HG02938 (cell line): ENCODE data around the gene TTC7B.
"Not testable (repeated sequence)": the region's sequence is repeated elsewhere in the genome, so short reads cannot be mapped to it uniquely, and the experiment has no call there.

ENCODE experiments used
- ATAC-seq: cut with Tn5 transposase; IDR thresholded peaks from one replicate; pipeline ENCODE4 v1.9.1; 2021; ENCODE audit warnings: mild to moderate bottlenecking, moderate library complexity; ENCODE audit not compliant: unreplicated experiment

Gene TTC7B

DNA sequence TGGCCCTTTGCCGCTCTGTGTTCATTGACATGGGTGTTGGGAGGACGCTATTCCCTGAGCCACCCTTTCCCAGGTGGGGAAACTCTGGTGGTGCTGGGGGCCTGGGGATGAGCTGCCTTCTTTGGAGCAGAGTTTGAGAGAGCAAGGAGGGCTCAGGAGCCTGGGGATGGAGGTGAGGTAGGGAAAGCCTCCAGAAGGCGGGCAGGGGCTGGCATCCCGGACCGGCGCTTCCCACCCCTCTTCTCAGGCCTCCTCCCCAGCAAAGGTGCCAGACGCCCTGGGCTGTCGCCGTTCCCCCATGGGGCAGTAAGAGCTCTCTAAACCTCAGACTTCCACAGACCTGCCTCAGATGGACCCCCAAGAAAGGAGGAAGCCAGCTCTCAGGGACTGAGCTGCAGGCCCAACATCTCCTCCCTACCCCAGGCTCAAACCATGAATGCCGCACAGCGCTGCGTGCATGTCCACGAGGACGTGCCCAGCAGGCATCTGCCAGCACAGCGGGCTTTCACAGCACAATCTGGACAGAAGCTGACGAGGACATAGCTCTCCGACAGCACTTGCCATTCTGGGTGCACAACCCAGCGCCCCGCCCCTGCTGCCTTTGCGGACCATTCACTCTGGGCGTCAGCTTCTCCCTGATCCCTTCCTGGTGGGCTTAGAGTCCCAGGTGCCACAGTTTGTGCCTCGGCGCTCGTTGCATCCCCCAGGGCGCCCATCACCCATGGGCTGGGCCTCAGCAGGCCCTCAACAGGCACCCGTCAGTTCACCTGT is 14.9 kb upstream of the TTC7B start:
- ATAC-seq = no peak

- ATAC-seq = no peak
Measured at GRCh38 chr14:90829677-90830076, 13.4 kb upstream of the TTC7B start.

DNA sequence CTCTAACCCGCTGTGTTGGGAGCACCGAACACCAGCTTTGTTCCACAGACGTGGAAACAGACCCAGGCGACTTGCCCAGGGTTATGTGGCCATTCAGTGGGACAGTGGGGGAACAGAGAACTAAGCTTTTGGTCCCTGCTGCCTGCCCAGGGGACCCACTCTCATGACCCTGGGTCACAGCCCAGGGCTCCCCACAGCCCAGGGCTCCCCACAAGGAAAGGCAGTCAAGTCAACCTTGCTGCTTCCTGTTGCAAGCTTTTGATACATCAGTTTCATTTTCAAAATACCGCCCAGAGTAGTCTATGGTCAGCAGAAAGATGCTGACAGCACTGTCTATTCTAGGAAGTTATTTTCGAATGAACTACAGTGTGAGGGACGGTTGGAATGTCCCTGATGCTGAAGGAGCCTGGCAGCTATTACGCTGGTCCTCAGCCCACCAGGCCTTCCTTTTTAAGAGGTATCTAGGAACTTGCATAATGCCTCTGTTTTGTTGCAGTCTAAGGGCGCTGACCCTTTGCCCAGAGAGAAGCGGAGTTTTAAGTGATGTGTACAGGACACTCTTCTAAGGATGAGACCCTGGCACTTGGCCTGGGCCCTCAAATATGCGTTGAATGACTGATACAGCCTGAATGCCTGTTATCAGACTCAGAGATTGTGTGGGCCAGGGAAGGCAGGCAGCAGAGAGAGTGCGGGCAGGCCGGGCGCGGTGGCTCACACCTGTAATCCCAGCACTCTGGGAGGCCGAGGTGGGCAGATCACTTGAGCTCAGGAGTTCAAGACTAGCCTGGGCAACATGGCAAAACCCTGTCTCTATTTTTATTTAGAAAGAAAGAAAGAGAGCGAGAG is 12.6 kb upstream of the TTC7B start:
- no peak for ATAC-seq

DNA sequence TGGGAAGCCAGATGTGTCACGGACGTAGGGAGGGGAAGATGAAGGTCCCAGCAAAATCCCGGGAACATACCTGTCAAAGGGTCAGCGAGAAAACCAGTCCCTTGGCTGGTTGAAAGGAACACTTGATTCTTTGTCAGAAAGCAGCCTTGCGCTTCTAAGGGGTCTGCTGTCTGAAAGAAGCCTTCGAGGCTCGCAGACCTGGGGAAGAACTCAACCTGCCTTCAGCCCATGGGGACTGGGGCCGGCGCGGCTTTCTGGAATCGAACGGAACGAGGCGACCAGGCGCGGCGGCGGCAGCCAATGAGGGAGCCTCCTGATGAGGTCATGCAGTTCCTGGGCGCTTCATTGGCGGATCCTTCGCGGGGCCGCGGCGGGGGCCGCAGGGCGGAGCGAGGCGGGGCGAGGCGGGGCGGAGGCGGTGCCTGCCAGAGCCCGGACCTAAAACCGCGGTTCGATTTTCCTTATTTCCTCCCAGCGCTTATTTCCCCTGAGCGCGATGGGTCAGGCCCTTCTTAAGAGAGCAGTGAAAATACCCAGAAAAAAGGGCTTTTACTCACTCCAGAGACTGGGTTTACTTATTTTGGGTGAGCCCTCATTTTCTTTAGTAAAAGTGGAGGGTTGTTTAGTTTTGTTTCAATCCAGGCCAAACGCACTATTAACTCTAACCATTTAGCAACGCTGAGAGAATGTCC is 11.8 kb upstream of the TTC7B start:
- peak; percentile 97 for ATAC-seq

DNA sequence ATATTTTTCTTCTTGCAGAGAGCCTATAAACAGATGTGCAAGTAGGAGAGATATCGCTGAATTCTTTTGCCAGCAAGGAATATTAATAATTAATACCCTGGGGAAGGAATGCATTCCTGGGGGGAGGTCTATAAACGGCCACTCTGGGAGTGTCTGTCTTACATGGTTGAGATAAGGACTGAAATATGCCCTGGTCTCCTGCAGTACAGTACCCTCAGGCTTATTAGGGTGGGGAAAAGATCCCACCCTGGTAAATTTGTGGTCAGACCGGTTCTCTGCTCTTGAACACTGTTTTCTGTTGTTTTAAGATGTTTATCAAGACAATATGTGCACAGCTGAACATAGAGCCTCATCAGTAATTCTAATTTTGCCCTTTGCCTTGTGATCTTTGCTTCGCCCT is 7.3 kb upstream of the TTC7B start:
- not testable (repeated sequence) for ATAC-seq

- ATAC-seq = peak; percentile 80
Measured at GRCh38 chr14:90820958-90821357, 4.7 kb upstream of the TTC7B start.

DNA sequence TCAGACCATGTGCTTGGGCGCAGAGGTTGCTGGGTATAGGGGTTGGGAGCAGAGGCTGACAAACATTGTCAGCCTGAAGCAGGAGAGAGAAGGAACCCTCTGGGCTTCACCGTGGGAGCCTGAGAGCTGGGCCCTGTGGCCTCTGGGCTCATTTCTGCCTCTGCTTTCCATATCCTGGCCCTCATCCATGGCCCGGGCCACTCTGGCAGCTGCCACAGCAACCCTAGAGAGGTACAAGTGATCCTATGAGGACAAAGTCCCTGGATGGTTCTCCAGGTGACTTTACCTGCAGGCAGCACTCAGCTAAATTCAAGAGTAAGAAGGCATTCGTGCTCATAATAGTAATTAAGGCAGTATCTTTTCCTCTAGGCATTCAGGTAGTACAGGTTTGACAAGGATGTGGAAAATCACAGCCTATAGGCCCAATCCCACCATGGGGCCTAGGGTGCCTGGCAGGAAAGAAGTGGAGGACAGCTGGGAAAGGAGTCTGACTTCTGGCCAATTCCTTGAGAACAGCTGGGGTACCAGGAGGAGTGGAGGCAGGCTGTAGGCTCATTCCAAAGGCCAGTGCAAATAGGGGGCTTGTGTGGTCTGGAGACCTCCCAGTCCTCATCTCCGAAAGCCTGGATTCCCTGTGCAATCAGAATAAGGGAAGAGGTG is 3.6 kb upstream of the TTC7B start:
- no peak for ATAC-seq

DNA sequence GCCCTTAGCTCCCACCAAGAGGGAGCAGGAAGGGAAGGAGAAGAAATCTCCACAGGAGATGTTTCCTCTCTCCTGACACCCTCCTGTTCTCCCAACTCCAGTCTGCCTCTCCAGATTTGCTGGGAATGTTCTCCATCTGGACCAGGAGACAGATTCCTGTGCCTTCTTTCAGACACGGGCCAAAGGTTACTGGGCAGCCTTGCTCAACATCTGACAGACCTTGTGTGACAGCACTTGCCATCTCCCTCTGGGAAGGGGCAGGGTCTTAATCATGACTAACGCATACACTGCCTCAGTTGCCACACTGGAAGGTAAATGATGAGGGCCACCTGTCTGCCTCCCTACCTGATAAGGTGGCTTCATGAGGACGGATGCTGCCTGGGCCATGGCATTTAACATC is 2.5 kb upstream of the TTC7B start:
- ATAC-seq = no peak

DNA sequence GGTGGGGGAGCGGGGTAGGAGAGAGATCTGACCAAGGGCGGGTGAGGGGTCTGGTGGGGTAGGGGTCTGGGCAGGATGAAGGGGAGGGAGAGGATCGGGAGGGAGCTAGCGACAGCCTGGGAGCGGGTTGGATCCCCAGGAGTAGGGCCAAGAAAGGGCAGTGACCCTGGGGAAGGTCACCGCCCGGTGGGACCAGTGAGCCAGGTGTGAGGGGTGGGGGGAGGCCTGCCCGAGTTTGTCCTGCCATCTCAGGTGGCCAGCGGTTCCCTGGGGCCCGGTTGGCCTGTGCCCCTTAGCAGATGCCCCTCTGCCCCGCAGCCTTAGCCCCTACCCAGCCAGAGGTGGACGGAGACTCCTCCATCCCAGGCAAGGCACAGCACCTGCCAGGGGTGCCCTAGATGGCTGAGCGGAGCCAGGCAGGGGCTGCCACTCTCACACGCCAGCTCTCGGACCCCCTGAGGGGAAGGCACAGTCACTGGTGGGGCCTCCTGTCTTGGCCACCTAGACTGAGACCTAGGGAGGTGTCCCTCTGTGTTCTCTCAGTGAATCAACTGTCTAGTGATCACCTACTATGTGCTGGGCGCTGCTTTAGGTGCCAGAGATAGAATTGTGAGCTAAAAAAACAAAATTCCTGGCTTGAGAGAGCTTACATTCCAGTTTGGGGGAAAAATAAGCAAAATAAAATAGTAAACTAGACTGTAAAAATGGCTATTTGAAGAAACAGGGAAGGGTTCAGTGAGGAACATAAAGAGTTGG is 629 bp upstream of the TTC7B start:
- ATAC-seq = no peak

GRCh38 chr14:90815572-90815821 is 733 bp downstream of the TTC7B start:
- ATAC-seq = no peak

DNA sequence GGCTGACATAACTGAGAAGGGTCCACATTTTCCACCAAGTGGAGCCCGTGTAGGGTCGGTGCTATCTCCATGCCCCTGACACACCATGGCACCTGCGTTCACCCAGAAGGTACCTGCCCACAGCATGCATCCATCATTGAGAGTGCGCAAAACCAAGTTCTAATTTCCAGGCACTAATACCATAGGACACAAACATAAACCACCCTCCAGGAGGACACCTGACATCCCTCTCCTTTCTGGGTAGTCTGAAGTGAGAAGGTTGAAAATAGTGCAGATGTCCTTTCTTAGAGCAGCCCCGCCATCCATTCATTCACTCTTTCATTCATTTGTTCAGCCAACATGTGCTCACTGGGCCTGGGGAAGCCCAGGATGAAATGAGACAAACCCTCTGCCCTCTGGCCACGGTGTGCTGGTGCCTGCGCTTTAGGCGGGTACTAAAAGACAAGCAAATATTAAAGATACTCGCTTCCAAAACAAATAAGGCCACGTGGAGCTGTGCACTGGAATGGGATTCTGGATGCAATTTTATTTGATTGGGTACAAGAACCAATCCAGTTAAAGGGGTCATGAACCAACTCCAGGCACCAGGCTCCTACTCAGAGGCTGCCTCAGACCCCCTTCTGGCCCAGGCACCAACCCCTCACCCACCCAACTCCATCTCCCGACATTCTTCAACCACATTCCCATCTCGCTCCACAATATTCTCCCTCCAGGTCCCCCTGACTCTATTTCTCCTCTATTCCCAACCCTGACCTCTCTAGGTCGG is 1.2 kb downstream of the TTC7B start:
- ATAC-seq = no peak

GRCh38 chr14:90813442-90813841 is 2.8 kb downstream of the TTC7B start:
- ATAC-seq = no peak

- ATAC-seq = no peak
Measured at GRCh38 chr14:90812109-90812508, 4.1 kb downstream of the TTC7B start.

GRCh38 chr14:90811641-90812040 is 4.6 kb downstream of the TTC7B start:
- ATAC-seq = no peak

- no peak for ATAC-seq
Measured at GRCh38 chr14:90810806-90811205, 5.4 kb downstream of the TTC7B start.

- no peak for ATAC-seq
Measured at GRCh38 chr14:90809530-90810312, 6.5 kb downstream of the TTC7B start.

- no peak for ATAC-seq
Measured at GRCh38 chr14:90808759-90809529, 7.3 kb downstream of the TTC7B start.

- no peak for ATAC-seq
Measured at GRCh38 chr14:90807060-90807459, 9.2 kb downstream of the TTC7B start.
